SK-N-SH (cell line): Measurements from ENCODE around the gene TNN. TPM values are rescaled to one million over a fixed set of nuclear protein-coding genes. Genes with fewer than 3 reads are reported as not detected.

Experiments used
- CTCF ChIA-PET: fragments of 300-600, 350-600 bp; formaldehyde crosslinking; extraction: SDS; loops from one replicate; lab custom pipeline; 2021; lab: Yijun Ruan, JAX
- POLR2A ChIA-PET: fragments of 350-600 bp; sonication (Branson Sonifier 250); formaldehyde crosslinking; extraction: SDS; loops from one replicate; lab custom pipeline; 2020; ENCODE audit warnings: antibody characterized with exemption, inconsistent platforms; lab: Yijun Ruan, JAX
- DNase-seq: peaks from one replicate; pipeline ENCODE4 v3.0.0; 2012
- H2AFZ ChIP-seq: fragments of 200-600 bp; sonication (generic); 2 replicates; pipeline ENCODE4 v1.8.1; 2016; ENCODE audit warnings: antibody characterized with exemption, mild to moderate bottlenecking, low read depth
- H3F3A ChIP-seq: fragments of 200-600 bp; sonication (generic); replicated peaks from 2 replicates; pipeline ENCODE3; 2016; ENCODE audit warnings: antibody characterized with exemption, mild to moderate bottlenecking; ENCODE audit not compliant: insufficient read depth
- H3K27ac ChIP-seq, 2 experiments: fragments of 200-500 bp in 1 of 2; fragments of 200-600 bp in 1 of 2; sonication (Bioruptor generic) in 1 of 2; sonication (generic), shearing (Covaris generic) in 1 of 2; 2 replicates each; pipeline versions ENCODE4 v1.5.1 to v1.6.1; 2014 to 2016; ENCODE audit warnings: low read depth in 2 of 2, inconsistent platforms in 1 of 2, low read length in 1 of 2, mild to moderate bottlenecking in 1 of 2, mixed read lengths in 1 of 2
- H3K27me3 ChIP-seq: fragments of 200-600 bp; sonication (generic), shearing (Covaris generic); 2 replicates; pipeline ENCODE4 v1.6.1; 2016; ENCODE audit warnings: mixed run types; ENCODE audit not compliant: insufficient read depth
- H3K36me3 ChIP-seq, 2 experiments: fragments of 200-500 bp in 1 of 2; fragments of 200-600 bp in 1 of 2; sonication (Bioruptor generic) in 1 of 2; sonication (generic) in 1 of 2; replicated peaks in 1 of 2; 2 replicates each; pipeline versions ENCODE3 to v1.5.1; 2014 to 2016; ENCODE audit warnings: low read length in 1 of 2, mild to moderate bottlenecking in 1 of 2; ENCODE audit not compliant: insufficient read depth in 2 of 2, control insufficient read depth in 1 of 2
- H3K4me1 ChIP-seq, 2 experiments: fragments of 200-500 bp in 1 of 2; fragments of 200-600 bp in 1 of 2; sonication (Bioruptor generic) in 1 of 2; sonication (generic), shearing (Covaris generic) in 1 of 2; 2 replicates each; pipeline versions ENCODE4 v1.5.1 to v1.6.1; 2014 to 2016; ENCODE audit warnings: low read depth in 1 of 2, low read length in 1 of 2, mixed run types in 1 of 2; ENCODE audit not compliant: insufficient read depth in 2 of 2, control insufficient read depth in 1 of 2
- H3K4me2 ChIP-seq: fragments of 200-600 bp; sonication (generic), shearing (Covaris generic); 2 replicates; pipeline ENCODE4 v1.6.1; 2017; ENCODE audit warnings: mixed run types
- H3K4me3 ChIP-seq, 2 experiments: fragments of 200-500 bp in 1 of 2; fragments of 200-600 bp in 1 of 2; sonication (Bioruptor generic) in 1 of 2; sonication (generic), shearing (Covaris generic) in 1 of 2; 2 replicates each; pipeline versions ENCODE4 v1.5.1 to v1.8.1; 2014 to 2016; ENCODE audit warnings: low read depth in 2 of 2, inconsistent platforms in 1 of 2, low read length in 1 of 2, mild to moderate bottlenecking in 1 of 2, mixed read lengths in 1 of 2, moderate library complexity in 1 of 2
- H3K79me2 ChIP-seq: fragments of 200-600 bp; sonication (generic); 2 replicates; pipeline ENCODE4 v1.8.1; 2017; ENCODE audit warnings: mild to moderate bottlenecking; ENCODE audit not compliant: insufficient read depth
- H3K9ac ChIP-seq: fragments of 200-600 bp; sonication (generic); 2 replicates; pipeline ENCODE4 v1.6.1; 2017; ENCODE audit warnings: mixed run types
- H3K9me2 ChIP-seq: fragments of 200-600 bp; sonication (generic); 2 replicates; pipeline ENCODE4 v1.6.1; 2017; ENCODE audit warnings: mixed run types
- H3K9me3 ChIP-seq: fragments of 200-600 bp; sonication (generic); 2 replicates; pipeline ENCODE4 v1.6.1; 2017; ENCODE audit warnings: mixed run types, mild to moderate bottlenecking, moderate library complexity
- H4K20me1 ChIP-seq: fragments of 200-600 bp; sonication (generic); 2 replicates; pipeline ENCODE4 v1.6.1; 2017; ENCODE audit warnings: mild to moderate bottlenecking, mixed run types; ENCODE audit not compliant: insufficient read depth
- CHD2 ChIP-seq: fragments of 150-350 bp; IDR thresholded peaks from 2 replicates; pipeline ENCODE4 v1.6.1; 2018; ENCODE audit warnings: low read length; ENCODE audit not compliant: partially characterized antibody
- EZH2phosphoT487 ChIP-seq: fragments of 200-600 bp; sonication (generic); IDR thresholded peaks from 2 replicates; pipeline ENCODE4 v1.6.1; 2017; ENCODE audit warnings: low read depth, mixed run types, mild to moderate bottlenecking, antibody characterized with exemption, moderate library complexity, borderline replicate concordance
- FOSL2 ChIP-seq: IDR thresholded peaks from 2 replicates; pipeline ENCODE4 v1.4.0; 2012; ENCODE audit warnings: low read depth, mild to moderate bottlenecking, moderate library complexity, borderline replicate concordance
- JUND ChIP-seq: IDR thresholded peaks from 2 replicates; pipeline ENCODE4 v1.4.0; 2012
- MEF2A ChIP-seq: IDR thresholded peaks from 2 replicates; pipeline ENCODE4 v1.4.0; 2012; ENCODE audit warnings: low read depth, borderline replicate concordance
- MXI1 ChIP-seq: IDR thresholded peaks from 2 replicates; pipeline ENCODE4 v1.6.1; 2012; ENCODE audit warnings: mild to moderate bottlenecking, low read depth, low read length, improper control_type of control experiment
- NFIC ChIP-seq: IDR thresholded peaks from 2 replicates; pipeline ENCODE4 v1.4.0; 2012; ENCODE audit warnings: borderline replicate concordance
- NRF1 ChIP-seq: IDR thresholded peaks from 2 replicates; pipeline ENCODE4 v1.6.1; 2012; ENCODE audit warnings: low read depth, mild to moderate bottlenecking, low read length
- RAD21 ChIP-seq: IDR thresholded peaks from 2 replicates; pipeline ENCODE4 v1.6.1; 2012; ENCODE audit warnings: mild to moderate bottlenecking, low read length
- RFX5 ChIP-seq: IDR thresholded peaks from 2 replicates; pipeline ENCODE4 v1.6.1; 2012; ENCODE audit warnings: mild to moderate bottlenecking, improper control_type of control experiment, low read length
- RXRA ChIP-seq: IDR thresholded peaks from 2 replicates; pipeline ENCODE4 v1.4.0; 2012; ENCODE audit warnings: low read depth, mild to moderate bottlenecking, borderline replicate concordance
- SIN3A ChIP-seq: IDR thresholded peaks from 2 replicates; pipeline ENCODE4 v1.6.1; 2012; ENCODE audit warnings: low read depth, mild to moderate bottlenecking, low read length, moderate library complexity, borderline replicate concordance
- WGBS: methylation state at CpG from one replicate; pipeline ENCODE4 v1.1.6; 2017; ENCODE audit warnings: low lambda C conversion rate; 5-methylcytosine and 5-hydroxymethylcytosine counted together
- polyA plus RNA-seq, 3 experiments: library from polyadenylated mRNA; depleted of rRNA; stranded (reverse); fragments of >200 nt; gene quantifications; 2 replicates each; pipeline ENCODE4 v1.2.3, GENCODE V29; 2012
- TF ChIP-seq, protein P1 (sequence below): IDR thresholded peaks from 2 replicates; pipeline ENCODE4 v1.4.0; 2012; ENCODE audit warnings: low read depth, borderline replicate concordance
- TF ChIP-seq, protein P2 (sequence below): IDR thresholded peaks from 2 replicates; pipeline ENCODE4; 2012
- TF ChIP-seq, protein P3 (sequence below): IDR thresholded peaks from 2 replicates; pipeline ENCODE4 v1.4.0; 2012; ENCODE audit warnings: low read depth, borderline replicate concordance
- TF ChIP-seq, protein P4 (sequence below): fragments of 200-600 bp; sonication (generic); IDR thresholded peaks from 2 replicates; pipeline ENCODE4 v1.6.1; 2017; ENCODE audit warnings: antibody characterized with exemption, mild to moderate bottlenecking, moderate library complexity

Gene TNN
- polyA plus RNA-seq, 1 of the 3 experiments (the other 2 are of a cell fraction): not detected

DNA sequence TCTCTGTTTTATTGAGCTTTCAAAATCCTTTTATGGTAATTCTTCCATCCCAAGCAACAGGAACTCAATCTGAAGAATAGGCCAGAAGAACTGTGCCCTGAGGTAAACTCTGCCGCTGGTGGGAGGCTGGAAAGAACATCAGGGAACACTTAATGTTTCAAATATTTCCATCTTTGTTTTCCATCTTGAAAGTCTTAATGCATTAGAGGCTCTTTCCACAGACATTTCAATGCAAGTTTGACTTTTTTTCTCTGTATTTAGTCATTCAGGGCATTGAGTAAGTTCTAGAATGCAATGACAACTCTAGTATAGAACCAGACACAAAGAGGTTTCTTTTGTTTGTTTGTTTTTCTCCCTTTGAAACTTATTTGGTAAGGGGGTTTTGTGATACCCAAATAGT is 63.5 kb downstream of the TNN start:
- no peaks in the 10 kb centered on the region for H3K36me3 ChIP-seq
- H3K4me3 ChIP-seq: no peak overlapping the region
- DNase-seq: no peak
- no peak overlapping the region for H3K4me2 ChIP-seq
- CTCF ChIA-PET: interaction anchor here (1.5 to 10.0 kb wide), 3 partner anchors 11 to 101 kb away, joined by 3 to 158 read pairs (median 54); no protein-coding TSS in a partner anchor
- no peaks in the 10 kb centered on the region for H4K20me1 ChIP-seq
- 50% methylated on average over 1 of the region's 1 CpG for WGBS
- H3F3A ChIP-seq: no peaks in the 10 kb centered on the region
- H3K27ac ChIP-seq: peak overlapping the region in 1 of 2 experiments; percentile 60; a peak in 1 of 4 replicates
- no peaks in the 10 kb centered on the region for H3K27me3 ChIP-seq
- no peaks in the 10 kb centered on the region for H3K9me3 ChIP-seq
- no peak overlapping the region for H3K9ac ChIP-seq
- POLR2A ChIA-PET: no interaction called here
- H3K4me1 ChIP-seq: peaks cover 0 to 10% of the 10 kb centered on the region in 2 experiments; a peak in 1 of 4 replicates
- TF ChIP-seq, protein P1, sequence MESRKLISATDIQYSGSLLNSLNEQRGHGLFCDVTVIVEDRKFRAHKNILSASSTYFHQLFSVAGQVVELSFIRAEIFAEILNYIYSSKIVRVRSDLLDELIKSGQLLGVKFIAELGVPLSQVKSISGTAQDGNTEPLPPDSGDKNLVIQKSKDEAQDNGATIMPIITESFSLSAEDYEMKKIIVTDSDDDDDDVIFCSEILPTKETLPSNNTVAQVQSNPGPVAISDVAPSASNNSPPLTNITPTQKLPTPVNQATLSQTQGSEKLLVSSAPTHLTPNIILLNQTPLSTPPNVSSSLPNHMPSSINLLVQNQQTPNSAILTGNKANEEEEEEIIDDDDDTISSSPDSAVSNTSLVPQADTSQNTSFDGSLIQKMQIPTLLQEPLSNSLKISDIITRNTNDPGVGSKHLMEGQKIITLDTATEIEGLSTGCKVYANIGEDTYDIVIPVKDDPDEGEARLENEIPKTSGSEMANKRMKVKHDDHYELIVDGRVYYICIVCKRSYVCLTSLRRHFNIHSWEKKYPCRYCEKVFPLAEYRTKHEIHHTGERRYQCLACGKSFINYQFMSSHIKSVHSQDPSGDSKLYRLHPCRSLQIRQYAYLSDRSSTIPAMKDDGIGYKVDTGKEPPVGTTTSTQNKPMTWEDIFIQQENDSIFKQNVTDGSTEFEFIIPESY: no peak
- TF ChIP-seq SIN3A (no peak), NRF1 (no peak), CHD2 (no peak), RXRA (no peak), MXI1 (no peak), RFX5 (no peak)
- TF ChIP-seq, protein P2, sequence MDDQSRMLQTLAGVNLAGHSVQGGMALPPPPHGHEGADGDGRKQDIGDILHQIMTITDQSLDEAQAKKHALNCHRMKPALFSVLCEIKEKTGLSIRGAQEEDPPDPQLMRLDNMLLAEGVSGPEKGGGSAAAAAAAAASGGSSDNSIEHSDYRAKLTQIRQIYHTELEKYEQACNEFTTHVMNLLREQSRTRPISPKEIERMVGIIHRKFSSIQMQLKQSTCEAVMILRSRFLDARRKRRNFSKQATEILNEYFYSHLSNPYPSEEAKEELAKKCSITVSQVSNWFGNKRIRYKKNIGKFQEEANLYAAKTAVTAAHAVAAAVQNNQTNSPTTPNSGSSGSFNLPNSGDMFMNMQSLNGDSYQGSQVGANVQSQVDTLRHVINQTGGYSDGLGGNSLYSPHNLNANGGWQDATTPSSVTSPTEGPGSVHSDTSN: no peak
- TF ChIP-seq, all 33 proteins: peak for 0
- Histone ChIP-seq H3K79me2 (no peaks in the 10 kb centered on the region), H3K9me2 (no peaks in the 10 kb centered on the region), H2AFZ (no peak overlapping the region)

DNA sequence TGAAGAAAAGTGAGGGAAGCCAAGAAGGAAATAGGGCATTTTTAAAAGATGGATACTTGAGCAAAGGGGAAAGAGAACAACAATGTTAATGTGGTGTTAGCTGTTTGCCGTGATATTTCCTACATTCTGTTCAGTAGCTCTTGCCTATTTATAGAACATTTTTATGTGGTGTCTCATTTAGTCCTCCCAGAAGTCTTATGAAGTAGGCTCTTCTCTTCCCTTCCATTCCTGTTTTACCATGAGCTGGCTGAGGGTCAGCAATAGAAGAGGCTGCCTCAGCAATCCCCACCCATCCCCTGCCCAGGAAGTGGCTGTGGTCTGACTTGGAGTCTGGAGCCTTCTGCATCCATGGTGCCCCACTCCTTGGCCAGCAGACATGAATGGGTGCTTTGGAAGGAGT is 64.8 kb downstream of the TNN start:
- no peaks in the 10 kb centered on the region for H3K79me2 ChIP-seq
- H2AFZ ChIP-seq: no peak overlapping the region
- H4K20me1 ChIP-seq: no peaks in the 10 kb centered on the region
- no peak overlapping the region for H3K4me3 ChIP-seq
- H3K27ac ChIP-seq: no peak overlapping the region
- no peaks in the 10 kb centered on the region for H3K36me3 ChIP-seq
- TF ChIP-seq, protein P3, sequence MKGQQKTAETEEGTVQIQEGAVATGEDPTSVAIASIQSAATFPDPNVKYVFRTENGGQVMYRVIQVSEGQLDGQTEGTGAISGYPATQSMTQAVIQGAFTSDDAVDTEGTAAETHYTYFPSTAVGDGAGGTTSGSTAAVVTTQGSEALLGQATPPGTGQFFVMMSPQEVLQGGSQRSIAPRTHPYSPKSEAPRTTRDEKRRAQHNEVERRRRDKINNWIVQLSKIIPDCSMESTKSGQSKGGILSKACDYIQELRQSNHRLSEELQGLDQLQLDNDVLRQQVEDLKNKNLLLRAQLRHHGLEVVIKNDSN: no peak
- TF ChIP-seq FOSL2 (no peak), RAD21 (no peak), MEF2A (no peak), MXI1 (no peak), JUND (no peak), NFIC (no peak), EZH2phosphoT487 (no peak)
- TF ChIP-seq, protein P4, sequence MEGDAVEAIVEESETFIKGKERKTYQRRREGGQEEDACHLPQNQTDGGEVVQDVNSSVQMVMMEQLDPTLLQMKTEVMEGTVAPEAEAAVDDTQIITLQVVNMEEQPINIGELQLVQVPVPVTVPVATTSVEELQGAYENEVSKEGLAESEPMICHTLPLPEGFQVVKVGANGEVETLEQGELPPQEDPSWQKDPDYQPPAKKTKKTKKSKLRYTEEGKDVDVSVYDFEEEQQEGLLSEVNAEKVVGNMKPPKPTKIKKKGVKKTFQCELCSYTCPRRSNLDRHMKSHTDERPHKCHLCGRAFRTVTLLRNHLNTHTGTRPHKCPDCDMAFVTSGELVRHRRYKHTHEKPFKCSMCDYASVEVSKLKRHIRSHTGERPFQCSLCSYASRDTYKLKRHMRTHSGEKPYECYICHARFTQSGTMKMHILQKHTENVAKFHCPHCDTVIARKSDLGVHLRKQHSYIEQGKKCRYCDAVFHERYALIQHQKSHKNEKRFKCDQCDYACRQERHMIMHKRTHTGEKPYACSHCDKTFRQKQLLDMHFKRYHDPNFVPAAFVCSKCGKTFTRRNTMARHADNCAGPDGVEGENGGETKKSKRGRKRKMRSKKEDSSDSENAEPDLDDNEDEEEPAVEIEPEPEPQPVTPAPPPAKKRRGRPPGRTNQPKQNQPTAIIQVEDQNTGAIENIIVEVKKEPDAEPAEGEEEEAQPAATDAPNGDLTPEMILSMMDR: no peak
- H3K4me2 ChIP-seq: 0 out of 2 replicates have a peak overlapping the region, but pooled peaks have one; percentile 37
- DNase-seq: no peak
- H3K9ac ChIP-seq: no peak overlapping the region
- POLR2A ChIA-PET: no interaction called here
- peaks cover 0 to 10% of the 10 kb centered on the region in 2 experiments; a peak in 1 of 4 replicates for H3K4me1 ChIP-seq
- H3K9me2 ChIP-seq: no peaks in the 10 kb centered on the region
- no peaks in the 10 kb centered on the region for H3K27me3 ChIP-seq
- H3K9me3 ChIP-seq: no peaks in the 10 kb centered on the region
- CTCF ChIA-PET: interaction anchor here (1.1 to 10.0 kb wide), 4 partner anchors 13 to 187 kb away, joined by 3 to 54 read pairs (median 23); no protein-coding TSS in a partner anchor
- 17% methylated on average over 1 of the region's 1 CpG for WGBS
- H3F3A ChIP-seq: no peaks in the 10 kb centered on the region
